SK-N-SH treated with all-trans-retinoic acid at 6 μM for 48 hours (cell line): ENCODE results near the gene SIM2.

ENCODE experiments used
- PATZ1 ChIP-seq: fragments of 250-450 bp; sonication (Bioruptor Pico); IDR thresholded peaks from 2 replicates; pipeline ENCODE4 v1.8.0; 2020; ENCODE audit warnings: mild to moderate bottlenecking, moderate library complexity, borderline replicate concordance
- TOX ChIP-seq: fragments of 250-450 bp; sonication (Bioruptor Pico); IDR thresholded peaks from 2 replicates; pipeline ENCODE4 v1.8.0; 2021; ENCODE audit warnings: mild to moderate bottlenecking, moderate library complexity, borderline replicate concordance
- ZNF565 ChIP-seq: fragments of 450-650 bp; formaldehyde crosslinking; conservative IDR thresholded peaks from 2 replicates; pipeline ENCODE4 v1.5.0; 2020; ENCODE audit warnings: low read depth, mild to moderate bottlenecking, moderate library complexity

DNA sequence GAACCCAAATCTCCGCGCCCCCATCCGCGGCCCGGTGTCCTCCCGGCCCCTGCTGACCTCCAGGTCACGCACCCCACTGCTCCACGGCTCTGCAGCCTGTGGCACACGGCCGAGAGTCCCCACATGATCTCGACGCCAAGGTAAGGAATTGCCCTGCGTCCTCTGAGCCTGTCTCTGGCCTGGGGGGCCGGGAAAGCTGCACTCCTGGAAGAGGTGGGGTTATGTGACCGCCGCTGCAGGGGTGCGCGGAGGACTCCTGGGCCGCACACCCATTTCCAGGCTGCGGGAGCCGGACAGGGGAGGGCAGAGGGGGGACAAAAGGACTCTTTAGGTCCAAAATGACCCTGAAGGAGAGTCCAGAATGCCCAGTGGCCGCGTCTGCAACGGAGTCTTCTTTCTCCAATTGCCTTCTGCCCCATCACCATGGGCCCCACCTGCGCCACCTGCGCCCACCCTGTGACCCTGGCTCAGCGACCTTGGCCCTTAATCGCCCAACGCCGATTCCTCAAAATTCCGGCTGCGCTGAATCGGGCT, 997 bp upstream of the SIM2 start:
- TF ChIP-seq PATZ1 (CRISPR knock-in tag) (no peak), ZNF565 (CRISPR knock-in tag) (no peak), TOX (CRISPR knock-in tag) (no peak)
